Measurements from ENCODE around the gene TFF1. TPM values are rescaled to one million over a fixed set of nuclear protein-coding genes. Genes with fewer than 3 reads are reported as not detected.
"Not testable (repeated sequence)": the region's sequence is repeated elsewhere in the genome, so short reads cannot be mapped to it uniquely, and the experiment has no call there.

Gene TFF1
- total RNA-seq, 2 donors from 2014 or later, result 233 to 916 TPM

DNA sequence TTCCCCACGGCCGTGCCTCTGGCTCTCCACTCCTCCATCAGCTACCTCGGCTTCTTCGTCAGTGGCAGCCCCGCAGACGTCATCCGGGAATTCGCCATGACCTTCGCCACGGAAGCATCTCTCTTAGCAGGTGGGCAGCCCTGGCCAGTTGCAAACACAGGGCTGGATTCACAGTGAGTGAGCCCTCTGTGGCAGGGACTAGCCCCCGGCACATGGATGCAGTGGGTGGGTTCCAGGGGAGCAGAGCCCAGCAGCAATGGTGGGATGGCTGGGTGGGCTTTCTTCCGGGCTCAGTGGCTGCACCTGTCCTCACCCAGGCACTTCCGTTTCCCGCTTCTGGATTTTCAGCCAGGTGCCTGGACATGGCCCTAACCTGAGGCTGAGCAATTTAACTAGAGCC is 46.8 kb upstream of the TFF1 start:
- no peak for TF ChIP-seq CTCF (IDR thresholded peaks at IDR 0.05)
- intact Hi-C loops (cut with DNase I), result no loop called here
- H3K4me1 ChIP-seq, result no peaks in the 10 kb centered on the region

DNA sequence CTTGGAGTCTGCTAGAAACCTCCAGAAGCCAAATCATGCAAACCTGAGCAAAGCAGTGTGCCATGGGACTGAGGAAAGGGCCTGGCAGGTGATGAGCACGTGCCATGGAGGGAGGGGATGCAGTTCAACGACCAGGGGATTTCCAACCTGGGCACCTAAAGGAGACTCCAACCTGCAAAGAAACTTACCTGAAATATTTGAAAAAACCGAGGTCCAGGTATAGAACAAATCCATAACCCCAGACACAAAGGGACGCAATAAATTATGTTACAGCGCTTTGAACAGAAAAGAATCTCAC is 46.2 kb upstream of the TFF1 start:
- no peak overlapping the region for H3K4me3 ChIP-seq
- no peak for DNase-seq
- TF ChIP-seq CTCF (IDR thresholded peaks at IDR 0.05), result no peak
- intact Hi-C loops (cut with DNase I), result no loop called here
- no peak overlapping the region for H3K27ac ChIP-seq
- no peaks in the 10 kb centered on the region for H3K27me3 ChIP-seq
- H3K4me1 ChIP-seq, result no peaks in the 10 kb centered on the region
- no peaks in the 10 kb centered on the region for H3K9me3 ChIP-seq
- no peaks in the 10 kb centered on the region for H3K36me3 ChIP-seq
- H3K9ac ChIP-seq (ENCODE audit: low read depth in 2 of 2, low read length in 2 of 2), result no peak overlapping the region

More for the DNA sequence above, 46.8 kb upstream of the TFF1 start:
- Histone ChIP-seq H3K4me3 (no peak overlapping the region), H3K36me3 (no peaks in the 10 kb centered on the region), H3K27me3 (no peaks in the 10 kb centered on the region), H3K27ac (no peak overlapping the region), H3K9me3 (no peaks in the 10 kb centered on the region), H3K9ac (ENCODE audit: low read depth in 2 of 2, low read length in 2 of 2) (no peak overlapping the region)
- DNase-seq, result no peak

DNA sequence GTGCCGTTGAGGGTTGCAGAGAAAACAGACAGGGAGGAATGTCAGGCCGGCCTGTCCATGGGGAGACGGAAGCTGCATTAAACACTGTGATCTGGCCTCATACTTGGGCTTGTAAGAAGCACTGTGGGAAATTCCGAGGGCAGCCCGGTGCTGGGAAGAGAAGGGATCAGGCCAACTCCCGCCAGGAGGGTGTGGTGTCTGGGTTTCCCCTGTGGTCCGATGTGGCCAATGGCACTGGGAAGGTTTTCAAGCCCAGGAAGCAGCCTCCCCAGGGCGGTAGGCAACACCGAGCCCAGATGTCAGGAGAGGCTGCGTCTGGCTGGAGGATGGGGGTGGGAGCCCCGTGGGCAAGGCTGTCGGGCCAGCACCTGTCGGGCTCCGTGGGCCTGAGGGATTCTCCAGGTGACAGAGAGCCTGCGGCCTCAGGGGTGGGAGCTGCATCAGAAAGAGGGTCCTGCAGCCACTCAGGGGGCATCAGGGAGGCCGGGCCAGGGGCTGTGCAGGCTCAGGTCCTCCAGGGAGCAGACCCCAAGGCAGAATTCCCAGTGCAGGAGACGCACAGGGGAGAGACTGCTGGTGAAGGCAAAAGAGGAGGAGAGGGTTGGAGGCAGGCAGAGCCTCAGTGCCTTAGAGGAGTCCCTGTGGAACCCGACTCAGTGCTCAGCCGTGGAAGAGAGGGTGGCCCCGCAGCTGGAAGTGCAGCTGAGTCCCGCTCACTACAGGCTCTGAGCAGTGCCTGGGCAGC is 45.7 kb upstream of the TFF1 start:
- H3K9ac ChIP-seq (ENCODE audit: low read depth in 2 of 2, low read length in 2 of 2), result no peak overlapping the region
- no peaks in the 10 kb centered on the region for H3K9me3 ChIP-seq
- no peaks in the 10 kb centered on the region for H3K4me1 ChIP-seq
- no peak overlapping the region for H3K4me3 ChIP-seq
- no peak overlapping the region for H3K27ac ChIP-seq
- no peak for TF ChIP-seq CTCF (IDR thresholded peaks at IDR 0.05)
- no peak for DNase-seq
- no peaks in the 10 kb centered on the region for H3K27me3 ChIP-seq
- H3K36me3 ChIP-seq, result no peaks in the 10 kb centered on the region
- intact Hi-C loops (cut with DNase I), result no loop called here

DNA sequence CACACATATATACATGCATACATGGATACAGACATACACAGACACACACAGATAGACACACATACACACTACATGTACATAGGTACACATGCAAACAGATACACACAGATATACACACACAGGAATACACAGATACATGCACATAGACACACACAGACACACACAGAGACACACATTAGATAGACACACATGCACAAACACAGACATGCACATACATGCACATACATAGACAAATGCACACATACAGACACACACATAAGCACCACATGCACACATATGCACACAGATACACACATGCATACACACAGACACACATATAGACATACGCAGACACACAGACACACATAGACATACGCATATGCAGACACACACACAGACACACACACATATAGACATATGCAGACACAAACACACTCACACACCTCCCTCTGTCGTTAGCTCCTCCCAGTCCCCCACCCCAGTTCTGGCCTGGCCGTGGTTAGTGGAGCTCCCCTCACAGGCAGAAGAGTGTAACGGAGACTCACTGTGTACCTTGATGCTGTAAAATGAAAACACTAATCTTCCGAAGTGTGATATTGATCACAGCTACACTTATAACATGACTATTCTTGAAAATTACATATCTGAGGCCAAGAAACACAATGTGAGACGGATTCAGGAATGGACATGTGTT is 45.0 kb upstream of the TFF1 start:
- H3K27me3 ChIP-seq, result no peaks in the 10 kb centered on the region

DNA sequence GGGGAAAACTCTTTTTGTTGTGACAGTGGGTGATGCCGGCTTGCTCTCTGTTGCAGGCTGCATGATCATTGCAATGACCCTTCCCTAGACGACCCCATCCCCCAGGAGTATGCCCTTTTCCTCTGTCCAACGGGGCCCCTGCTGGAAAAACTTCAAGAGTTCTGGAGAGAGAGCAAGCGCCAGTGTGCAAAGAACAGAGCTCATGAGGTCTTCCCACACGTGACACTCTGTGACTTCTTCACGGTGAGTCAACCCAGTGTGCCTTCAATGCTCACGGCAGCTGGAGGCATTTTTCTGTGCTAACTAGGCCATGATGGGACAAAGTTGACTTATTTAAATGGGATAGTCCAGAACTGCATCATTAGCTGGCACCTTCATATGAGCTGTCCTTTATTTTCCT is 43.0 kb upstream of the TFF1 start:
- H3K4me1 ChIP-seq, result no peaks in the 10 kb centered on the region
- no peak for TF ChIP-seq CTCF (IDR thresholded peaks at IDR 0.05)

More for the DNA sequence above, 45.0 kb upstream of the TFF1 start:
- Histone ChIP-seq H3K9me3 (no peaks in the 10 kb centered on the region), H3K4me1 (no peaks in the 10 kb centered on the region), H3K4me3 (no peak overlapping the region), H3K9ac (ENCODE audit: low read depth in 2 of 2, low read length in 2 of 2) (no peak overlapping the region), H3K27ac (no peak overlapping the region), H3K36me3 (no peaks in the 10 kb centered on the region)
- TF ChIP-seq CTCF (IDR thresholded peaks at IDR 0.05), result no peak
- intact Hi-C loops (cut with DNase I), result no loop called here
- DNase-seq, result no peak

GRCh38 chr21:42408718-42409117 is 42.4 kb upstream of the TFF1 start:
- H3K36me3 ChIP-seq; H3K9me3 ChIP-seq; H3K9ac ChIP-seq (ENCODE audit: low read depth in 2 of 2, low read length in 2 of 2); H3K27me3 ChIP-seq; intact Hi-C loops (cut with DNase I); H3K4me1 ChIP-seq; H3K27ac ChIP-seq; H3K4me3 ChIP-seq; DNase-seq: not testable (repeated sequence)

More for the DNA sequence above, 43.0 kb upstream of the TFF1 start:
- DNase-seq, result no peak
- Histone ChIP-seq H3K36me3 (no peaks in the 10 kb centered on the region), H3K9ac (ENCODE audit: low read depth in 2 of 2, low read length in 2 of 2) (no peak overlapping the region), H3K27ac (no peak overlapping the region), H3K4me3 (no peak overlapping the region), H3K9me3 (no peaks in the 10 kb centered on the region), H3K27me3 (no peaks in the 10 kb centered on the region)
- intact Hi-C loops (cut with DNase I), result no loop called here
